ENCODE results near the gene C4B. TPM values are rescaled to one million over a fixed set of nuclear protein-coding genes. Genes with fewer than 3 reads are reported as not detected.

C4B gene
- total and polyA plus RNA-seq, 9 of the 15 experiments (the other 6 are each of a cell fraction or from before 2014, with no cell fraction given) = 0.32 to 8.8 (median 5.4) TPM

DNA sequence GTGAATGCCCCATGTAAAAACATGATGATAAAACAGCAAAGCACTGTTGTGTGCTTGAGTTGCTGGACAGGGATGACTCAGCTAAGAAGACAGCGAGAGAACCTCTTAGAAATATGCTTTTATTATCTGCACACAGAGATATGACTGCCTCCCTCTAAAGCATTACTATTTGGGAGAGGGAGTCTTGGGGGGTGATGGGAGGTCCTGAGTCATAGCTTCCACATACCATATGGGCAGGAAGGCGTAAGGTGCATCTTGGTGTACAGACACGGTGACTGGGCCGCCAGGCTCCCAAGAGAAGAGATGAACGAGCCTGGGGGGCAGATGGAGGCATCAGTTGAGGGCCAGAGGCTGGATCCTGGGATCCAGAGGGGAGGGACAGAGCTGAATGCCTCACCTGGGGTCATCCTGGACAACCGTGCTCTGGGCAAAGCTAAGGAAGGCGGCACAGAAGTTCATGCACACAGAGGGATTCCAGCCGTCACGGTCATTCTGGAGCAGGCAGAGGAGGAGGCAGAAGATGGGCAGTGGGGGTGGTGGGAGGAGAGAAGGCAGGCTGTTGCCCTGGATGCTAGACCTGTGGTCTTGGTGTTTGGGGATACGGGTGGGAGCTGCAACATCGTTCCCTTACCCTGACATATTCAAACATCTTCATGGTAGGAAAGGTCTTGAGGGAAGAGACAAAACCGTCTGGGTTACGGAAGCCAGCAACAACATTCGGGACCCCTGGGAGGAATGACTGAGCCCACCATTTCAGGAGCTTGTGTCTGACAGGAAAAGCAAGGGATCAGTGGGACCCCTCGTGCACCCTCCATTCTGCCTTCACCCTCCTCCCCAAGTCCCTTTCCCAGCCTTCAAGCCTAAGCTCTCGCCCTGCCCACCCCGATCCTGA, 44.6 kb upstream of the C4B start (continued):
- TF ChIP-seq, protein P1, sequence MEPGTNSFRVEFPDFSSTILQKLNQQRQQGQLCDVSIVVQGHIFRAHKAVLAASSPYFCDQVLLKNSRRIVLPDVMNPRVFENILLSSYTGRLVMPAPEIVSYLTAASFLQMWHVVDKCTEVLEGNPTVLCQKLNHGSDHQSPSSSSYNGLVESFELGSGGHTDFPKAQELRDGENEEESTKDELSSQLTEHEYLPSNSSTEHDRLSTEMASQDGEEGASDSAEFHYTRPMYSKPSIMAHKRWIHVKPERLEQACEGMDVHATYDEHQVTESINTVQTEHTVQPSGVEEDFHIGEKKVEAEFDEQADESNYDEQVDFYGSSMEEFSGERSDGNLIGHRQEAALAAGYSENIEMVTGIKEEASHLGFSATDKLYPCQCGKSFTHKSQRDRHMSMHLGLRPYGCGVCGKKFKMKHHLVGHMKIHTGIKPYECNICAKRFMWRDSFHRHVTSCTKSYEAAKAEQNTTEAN (CRISPR knock-in tag; IDR thresholded peaks at IDR 0.05) = no peak
- TF ChIP-seq MCM5 (IDR thresholded peaks at IDR 0.05; ENCODE audit: low read depth) (no peak), ELF4 (CRISPR knock-in tag; IDR thresholded peaks at IDR 0.05) (peak; percentile 62; the same call in 1 of the 2 replicates), ZBTB17 (CRISPR knock-in tag; IDR thresholded peaks at IDR 0.05) (0 out of 2 replicates have a peak, but pooled peaks have one; percentile 15), MTA1 (IDR thresholded peaks at IDR 0.05; ENCODE audit: borderline replicate concordance) (0 out of 2 replicates have a peak, but pooled peaks have one; percentile 17), RUNX1 (IDR thresholded peaks at IDR 0.05; ENCODE audit: low read depth) (no peak), YBX1 (IDR thresholded peaks at IDR 0.05) (no peak), NCOA6 (IDR thresholded peaks at IDR 0.05) (no peak), KDM2B (CRISPR knock-in tag; IDR thresholded peaks at IDR 0.05) (no peak), ZNF217 (CRISPR knock-in tag; IDR thresholded peaks at IDR 0.05) (no peak)
- TF ChIP-seq, protein P2, sequence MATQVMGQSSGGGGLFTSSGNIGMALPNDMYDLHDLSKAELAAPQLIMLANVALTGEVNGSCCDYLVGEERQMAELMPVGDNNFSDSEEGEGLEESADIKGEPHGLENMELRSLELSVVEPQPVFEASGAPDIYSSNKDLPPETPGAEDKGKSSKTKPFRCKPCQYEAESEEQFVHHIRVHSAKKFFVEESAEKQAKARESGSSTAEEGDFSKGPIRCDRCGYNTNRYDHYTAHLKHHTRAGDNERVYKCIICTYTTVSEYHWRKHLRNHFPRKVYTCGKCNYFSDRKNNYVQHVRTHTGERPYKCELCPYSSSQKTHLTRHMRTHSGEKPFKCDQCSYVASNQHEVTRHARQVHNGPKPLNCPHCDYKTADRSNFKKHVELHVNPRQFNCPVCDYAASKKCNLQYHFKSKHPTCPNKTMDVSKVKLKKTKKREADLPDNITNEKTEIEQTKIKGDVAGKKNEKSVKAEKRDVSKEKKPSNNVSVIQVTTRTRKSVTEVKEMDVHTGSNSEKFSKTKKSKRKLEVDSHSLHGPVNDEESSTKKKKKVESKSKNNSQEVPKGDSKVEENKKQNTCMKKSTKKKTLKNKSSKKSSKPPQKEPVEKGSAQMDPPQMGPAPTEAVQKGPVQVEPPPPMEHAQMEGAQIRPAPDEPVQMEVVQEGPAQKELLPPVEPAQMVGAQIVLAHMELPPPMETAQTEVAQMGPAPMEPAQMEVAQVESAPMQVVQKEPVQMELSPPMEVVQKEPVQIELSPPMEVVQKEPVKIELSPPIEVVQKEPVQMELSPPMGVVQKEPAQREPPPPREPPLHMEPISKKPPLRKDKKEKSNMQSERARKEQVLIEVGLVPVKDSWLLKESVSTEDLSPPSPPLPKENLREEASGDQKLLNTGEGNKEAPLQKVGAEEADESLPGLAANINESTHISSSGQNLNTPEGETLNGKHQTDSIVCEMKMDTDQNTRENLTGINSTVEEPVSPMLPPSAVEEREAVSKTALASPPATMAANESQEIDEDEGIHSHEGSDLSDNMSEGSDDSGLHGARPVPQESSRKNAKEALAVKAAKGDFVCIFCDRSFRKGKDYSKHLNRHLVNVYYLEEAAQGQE (IDR thresholded peaks at IDR 0.05; ENCODE audit: borderline replicate concordance) = peak; percentile 51; the same call in 1 of the 2 replicates
- TF ChIP-seq, protein P2 (CRISPR knock-in tag; IDR thresholded peaks at IDR 0.05; ENCODE audit: low read depth) = no peak
- TF ChIP-seq, protein P3, sequence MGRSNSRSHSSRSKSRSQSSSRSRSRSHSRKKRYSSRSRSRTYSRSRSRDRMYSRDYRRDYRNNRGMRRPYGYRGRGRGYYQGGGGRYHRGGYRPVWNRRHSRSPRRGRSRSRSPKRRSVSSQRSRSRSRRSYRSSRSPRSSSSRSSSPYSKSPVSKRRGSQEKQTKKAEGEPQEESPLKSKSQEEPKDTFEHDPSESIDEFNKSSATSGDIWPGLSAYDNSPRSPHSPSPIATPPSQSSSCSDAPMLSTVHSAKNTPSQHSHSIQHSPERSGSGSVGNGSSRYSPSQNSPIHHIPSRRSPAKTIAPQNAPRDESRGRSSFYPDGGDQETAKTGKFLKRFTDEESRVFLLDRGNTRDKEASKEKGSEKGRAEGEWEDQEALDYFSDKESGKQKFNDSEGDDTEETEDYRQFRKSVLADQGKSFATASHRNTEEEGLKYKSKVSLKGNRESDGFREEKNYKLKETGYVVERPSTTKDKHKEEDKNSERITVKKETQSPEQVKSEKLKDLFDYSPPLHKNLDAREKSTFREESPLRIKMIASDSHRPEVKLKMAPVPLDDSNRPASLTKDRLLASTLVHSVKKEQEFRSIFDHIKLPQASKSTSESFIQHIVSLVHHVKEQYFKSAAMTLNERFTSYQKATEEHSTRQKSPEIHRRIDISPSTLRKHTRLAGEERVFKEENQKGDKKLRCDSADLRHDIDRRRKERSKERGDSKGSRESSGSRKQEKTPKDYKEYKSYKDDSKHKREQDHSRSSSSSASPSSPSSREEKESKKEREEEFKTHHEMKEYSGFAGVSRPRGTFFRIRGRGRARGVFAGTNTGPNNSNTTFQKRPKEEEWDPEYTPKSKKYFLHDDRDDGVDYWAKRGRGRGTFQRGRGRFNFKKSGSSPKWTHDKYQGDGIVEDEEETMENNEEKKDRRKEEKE (IDR thresholded peaks at IDR 0.05; ENCODE audit: borderline replicate concordance in 1 of 2, control insufficient read depth in 1 of 2, low read depth in 2 of 2, low read length in 1 of 2) = no peak
- TF ChIP-seq, protein P4, sequence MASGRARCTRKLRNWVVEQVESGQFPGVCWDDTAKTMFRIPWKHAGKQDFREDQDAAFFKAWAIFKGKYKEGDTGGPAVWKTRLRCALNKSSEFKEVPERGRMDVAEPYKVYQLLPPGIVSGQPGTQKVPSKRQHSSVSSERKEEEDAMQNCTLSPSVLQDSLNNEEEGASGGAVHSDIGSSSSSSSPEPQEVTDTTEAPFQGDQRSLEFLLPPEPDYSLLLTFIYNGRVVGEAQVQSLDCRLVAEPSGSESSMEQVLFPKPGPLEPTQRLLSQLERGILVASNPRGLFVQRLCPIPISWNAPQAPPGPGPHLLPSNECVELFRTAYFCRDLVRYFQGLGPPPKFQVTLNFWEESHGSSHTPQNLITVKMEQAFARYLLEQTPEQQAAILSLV (tag; IDR thresholded peaks at IDR 0.05) = no peak

Data from K562 (cell line).